SK-N-SH (cell line): Measurements from ENCODE around the gene TMTC2. TPM values are rescaled to one million over a fixed set of nuclear protein-coding genes. Genes with fewer than 3 reads are reported as not detected.

ENCODE experiments used
- CTCF ChIA-PET: fragments of 300-600, 350-600 bp; formaldehyde crosslinking; extraction: SDS; loops from one replicate; lab custom pipeline; 2021; lab: Yijun Ruan, JAX
- POLR2A ChIA-PET: fragments of 350-600 bp; sonication (Branson Sonifier 250); formaldehyde crosslinking; extraction: SDS; loops from one replicate; lab custom pipeline; 2020; ENCODE audit warnings: antibody characterized with exemption, inconsistent platforms; lab: Yijun Ruan, JAX
- DNase-seq: peaks from one replicate; pipeline ENCODE4 v3.0.0; 2012
- H2AFZ ChIP-seq: fragments of 200-600 bp; sonication (generic); 2 replicates; pipeline ENCODE4 v1.8.1; 2016; ENCODE audit warnings: antibody characterized with exemption, mild to moderate bottlenecking, low read depth
- H3F3A ChIP-seq: fragments of 200-600 bp; sonication (generic); replicated peaks from 2 replicates; pipeline ENCODE3; 2016; ENCODE audit warnings: antibody characterized with exemption, mild to moderate bottlenecking; ENCODE audit not compliant: insufficient read depth
- H3K27ac ChIP-seq, 2 experiments: fragments of 200-500 bp in 1 of 2; fragments of 200-600 bp in 1 of 2; sonication (Bioruptor generic) in 1 of 2; sonication (generic), shearing (Covaris generic) in 1 of 2; 2 replicates each; pipeline versions ENCODE4 v1.5.1 to v1.6.1; 2014 to 2016; ENCODE audit warnings: low read depth in 2 of 2, inconsistent platforms in 1 of 2, low read length in 1 of 2, mild to moderate bottlenecking in 1 of 2, mixed read lengths in 1 of 2
- H3K27me3 ChIP-seq: fragments of 200-600 bp; sonication (generic), shearing (Covaris generic); 2 replicates; pipeline ENCODE4 v1.6.1; 2016; ENCODE audit warnings: mixed run types; ENCODE audit not compliant: insufficient read depth
- H3K36me3 ChIP-seq, 2 experiments: fragments of 200-500 bp in 1 of 2; fragments of 200-600 bp in 1 of 2; sonication (Bioruptor generic) in 1 of 2; sonication (generic) in 1 of 2; replicated peaks in 1 of 2; 2 replicates each; pipeline versions ENCODE3 to v1.5.1; 2014 to 2016; ENCODE audit warnings: low read length in 1 of 2, mild to moderate bottlenecking in 1 of 2; ENCODE audit not compliant: insufficient read depth in 2 of 2, control insufficient read depth in 1 of 2
- H3K4me1 ChIP-seq, 2 experiments: fragments of 200-500 bp in 1 of 2; fragments of 200-600 bp in 1 of 2; sonication (Bioruptor generic) in 1 of 2; sonication (generic), shearing (Covaris generic) in 1 of 2; 2 replicates each; pipeline versions ENCODE4 v1.5.1 to v1.6.1; 2014 to 2016; ENCODE audit warnings: low read depth in 1 of 2, low read length in 1 of 2, mixed run types in 1 of 2; ENCODE audit not compliant: insufficient read depth in 2 of 2, control insufficient read depth in 1 of 2
- H3K4me2 ChIP-seq: fragments of 200-600 bp; sonication (generic), shearing (Covaris generic); 2 replicates; pipeline ENCODE4 v1.6.1; 2017; ENCODE audit warnings: mixed run types
- H3K4me3 ChIP-seq, 2 experiments: fragments of 200-500 bp in 1 of 2; fragments of 200-600 bp in 1 of 2; sonication (Bioruptor generic) in 1 of 2; sonication (generic), shearing (Covaris generic) in 1 of 2; 2 replicates each; pipeline versions ENCODE4 v1.5.1 to v1.8.1; 2014 to 2016; ENCODE audit warnings: low read depth in 2 of 2, inconsistent platforms in 1 of 2, low read length in 1 of 2, mild to moderate bottlenecking in 1 of 2, mixed read lengths in 1 of 2, moderate library complexity in 1 of 2
- H3K79me2 ChIP-seq: fragments of 200-600 bp; sonication (generic); 2 replicates; pipeline ENCODE4 v1.8.1; 2017; ENCODE audit warnings: mild to moderate bottlenecking; ENCODE audit not compliant: insufficient read depth
- H3K9ac ChIP-seq: fragments of 200-600 bp; sonication (generic); 2 replicates; pipeline ENCODE4 v1.6.1; 2017; ENCODE audit warnings: mixed run types
- H3K9me2 ChIP-seq: fragments of 200-600 bp; sonication (generic); 2 replicates; pipeline ENCODE4 v1.6.1; 2017; ENCODE audit warnings: mixed run types
- H3K9me3 ChIP-seq: fragments of 200-600 bp; sonication (generic); 2 replicates; pipeline ENCODE4 v1.6.1; 2017; ENCODE audit warnings: mixed run types, mild to moderate bottlenecking, moderate library complexity
- H4K20me1 ChIP-seq: fragments of 200-600 bp; sonication (generic); 2 replicates; pipeline ENCODE4 v1.6.1; 2017; ENCODE audit warnings: mild to moderate bottlenecking, mixed run types; ENCODE audit not compliant: insufficient read depth
- ELF1 ChIP-seq: IDR thresholded peaks from 2 replicates; pipeline ENCODE4 v1.4.0; 2012
- EP300 ChIP-seq, 2 experiments: IDR thresholded peaks; 2 replicates each; pipeline versions ENCODE4 v1.4.0 to v1.6.1; 2012; ENCODE audit warnings: borderline replicate concordance in 1 of 2, low read depth in 1 of 2, low read length in 1 of 2
- MEF2A ChIP-seq: IDR thresholded peaks from 2 replicates; pipeline ENCODE4 v1.4.0; 2012; ENCODE audit warnings: low read depth, borderline replicate concordance
- NFIC ChIP-seq: IDR thresholded peaks from 2 replicates; pipeline ENCODE4 v1.4.0; 2012; ENCODE audit warnings: borderline replicate concordance
- POLR2AphosphoS5 ChIP-seq: IDR thresholded peaks from 2 replicates; pipeline ENCODE4 v1.6.1; 2012; ENCODE audit warnings: low read depth, low read length
- REST ChIP-seq: IDR thresholded peaks from 2 replicates; pipeline ENCODE4 v1.6.1; 2012; ENCODE audit warnings: mild to moderate bottlenecking, low read depth, low read length, moderate library complexity
- TCF12 ChIP-seq: IDR thresholded peaks from 2 replicates; pipeline ENCODE4 v1.4.0; 2012
- TEAD4 ChIP-seq: IDR thresholded peaks from 2 replicates; pipeline ENCODE4 v1.4.0; 2012; ENCODE audit warnings: mild to moderate bottlenecking, borderline replicate concordance; ENCODE audit not compliant: insufficient read depth
- WGBS: methylation state at CpG from one replicate; pipeline ENCODE4 v1.1.6; 2017; ENCODE audit warnings: low lambda C conversion rate; 5-methylcytosine and 5-hydroxymethylcytosine counted together
- polyA plus RNA-seq, 3 experiments: library from polyadenylated mRNA; depleted of rRNA; stranded (reverse); fragments of >200 nt; gene quantifications; 2 replicates each; pipeline ENCODE4 v1.2.3, GENCODE V29; 2012

Gene TMTC2
- polyA plus RNA-seq, 1 of the 3 experiments (the other 2 are of a cell fraction) = 4.1 TPM

DNA sequence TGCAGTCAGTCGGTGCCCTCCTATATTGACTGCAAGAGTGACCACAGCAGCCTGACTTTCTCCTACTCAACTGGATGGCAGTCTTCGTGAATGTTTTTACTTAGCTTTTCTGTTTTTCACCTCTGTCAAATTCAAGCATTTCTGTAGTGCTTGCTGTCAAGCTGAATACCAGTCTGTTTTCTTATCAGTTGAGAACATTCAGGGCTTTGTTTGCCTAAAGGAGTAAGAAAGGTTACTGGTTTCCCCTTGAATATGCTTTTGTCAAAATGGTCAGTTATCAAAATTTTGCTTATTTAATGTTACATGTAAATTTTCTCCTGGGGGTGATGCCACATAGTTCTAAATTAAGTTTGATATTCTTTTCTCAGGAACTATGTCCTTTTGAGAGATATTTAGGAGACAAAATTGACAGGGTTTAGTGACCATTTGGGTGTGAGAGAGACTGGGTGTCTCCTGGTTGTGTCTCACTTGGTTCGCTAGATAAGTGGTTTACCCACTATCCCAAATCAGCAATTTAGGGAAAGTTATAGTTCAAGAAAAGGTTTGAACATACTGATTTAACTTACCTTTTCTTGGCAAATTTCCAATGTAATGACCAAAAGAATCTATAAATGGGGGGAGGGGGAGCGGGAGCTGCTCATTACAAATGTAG, 366.3 kb downstream of the TMTC2 start:
- Histone ChIP-seq H3K9me3 (no peaks in the 10 kb centered on the region), H3K4me3 (no peak overlapping the region), H3K9me2 (no peaks in the 10 kb centered on the region), H3K4me1 (no peaks in the 10 kb centered on the region; a peak in 1 of 4 replicates), H3K9ac (no peak overlapping the region), H3K27me3 (no peaks in the 10 kb centered on the region), H3K27ac (no peak overlapping the region), H3K4me2 (no peak overlapping the region), H3F3A (no peaks in the 10 kb centered on the region), H4K20me1 (no peaks in the 10 kb centered on the region), H3K79me2 (no peaks in the 10 kb centered on the region), H2AFZ (no peak overlapping the region), H3K36me3 (peaks cover 0 to 15% of the 10 kb centered on the region in 2 experiments)
- DNase-seq = no peak
- POLR2A ChIA-PET = no interaction called here
- CTCF ChIA-PET = no interaction called here
- WGBS = 95% methylated on average over 4 of the region's 4 CpGs
- TF ChIP-seq MEF2A (no peak), ELF1 (no peak), TEAD4 (no peak)

GRCh38 chr12:83057436-83057835, 370.7 kb downstream of the TMTC2 start:
- no peak overlapping the region for H3K27ac ChIP-seq
- TF ChIP-seq REST (no peak), NFIC (no peak), TCF12 (no peak), EP300 (IDR thresholded peaks at IDR 0.05; ENCODE audit: borderline replicate concordance in 1 of 2, low read depth in 1 of 2, low read length in 1 of 2) (no peak), MEF2A (no peak), POLR2AphosphoS5 (no peak), ELF1 (no peak)
- TF ChIP-seq, all 33 proteins: peak for 0
- H4K20me1 ChIP-seq = no peaks in the 10 kb centered on the region
- no peak overlapping the region for H3K9ac ChIP-seq
- H2AFZ ChIP-seq = no peak overlapping the region
- no peak for DNase-seq
- ChIA-PET CTCF (no interaction called here), POLR2A (no interaction called here)
- H3K27me3 ChIP-seq = no peaks in the 10 kb centered on the region
- no peaks in the 10 kb centered on the region for H3K9me3 ChIP-seq
- H3K4me1 ChIP-seq = no peaks in the 10 kb centered on the region
- H3K36me3 ChIP-seq = peaks cover 0 to 18% of the 10 kb centered on the region in 2 experiments
- no peaks in the 10 kb centered on the region for H3K9me2 ChIP-seq
- H3K4me2 ChIP-seq = no peak overlapping the region
- no peaks in the 10 kb centered on the region for H3F3A ChIP-seq
- H3K4me3 ChIP-seq = no peak overlapping the region
- 78% methylated on average over 1 of the region's 1 CpG for WGBS
- H3K79me2 ChIP-seq = no peaks in the 10 kb centered on the region
